ENCODE data around the gene DLX2. TPM values are rescaled to one million over a fixed set of nuclear protein-coding genes. Genes with fewer than 3 reads are reported as not detected.

The DLX2 gene
- total RNA-seq, 1 donor from 2014 or later = 0.12 TPM

GRCh38 chr2:172053486-172053885 is 49.2 kb downstream of the DLX2 start:
- TF ChIP-seq, protein P1, sequence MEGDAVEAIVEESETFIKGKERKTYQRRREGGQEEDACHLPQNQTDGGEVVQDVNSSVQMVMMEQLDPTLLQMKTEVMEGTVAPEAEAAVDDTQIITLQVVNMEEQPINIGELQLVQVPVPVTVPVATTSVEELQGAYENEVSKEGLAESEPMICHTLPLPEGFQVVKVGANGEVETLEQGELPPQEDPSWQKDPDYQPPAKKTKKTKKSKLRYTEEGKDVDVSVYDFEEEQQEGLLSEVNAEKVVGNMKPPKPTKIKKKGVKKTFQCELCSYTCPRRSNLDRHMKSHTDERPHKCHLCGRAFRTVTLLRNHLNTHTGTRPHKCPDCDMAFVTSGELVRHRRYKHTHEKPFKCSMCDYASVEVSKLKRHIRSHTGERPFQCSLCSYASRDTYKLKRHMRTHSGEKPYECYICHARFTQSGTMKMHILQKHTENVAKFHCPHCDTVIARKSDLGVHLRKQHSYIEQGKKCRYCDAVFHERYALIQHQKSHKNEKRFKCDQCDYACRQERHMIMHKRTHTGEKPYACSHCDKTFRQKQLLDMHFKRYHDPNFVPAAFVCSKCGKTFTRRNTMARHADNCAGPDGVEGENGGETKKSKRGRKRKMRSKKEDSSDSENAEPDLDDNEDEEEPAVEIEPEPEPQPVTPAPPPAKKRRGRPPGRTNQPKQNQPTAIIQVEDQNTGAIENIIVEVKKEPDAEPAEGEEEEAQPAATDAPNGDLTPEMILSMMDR (conservative IDR thresholded peaks at IDR 0.05; ENCODE audit: low read depth, low read length) = no peak
- DNase-seq (ENCODE audit: low read depth) = no peak
- H3K4me3 ChIP-seq (ENCODE audit: low read depth, low read length) = no peak overlapping the region

- no peak overlapping the region for H3K4me3 ChIP-seq (ENCODE audit: low read depth, low read length)
- TF ChIP-seq, protein P1 (conservative IDR thresholded peaks at IDR 0.05; ENCODE audit: low read depth, low read length) = no peak
- no peak for DNase-seq (ENCODE audit: low read depth)
Measured at GRCh38 chr2:172052000-172052983, 50.4 kb downstream of the DLX2 start.

DNA sequence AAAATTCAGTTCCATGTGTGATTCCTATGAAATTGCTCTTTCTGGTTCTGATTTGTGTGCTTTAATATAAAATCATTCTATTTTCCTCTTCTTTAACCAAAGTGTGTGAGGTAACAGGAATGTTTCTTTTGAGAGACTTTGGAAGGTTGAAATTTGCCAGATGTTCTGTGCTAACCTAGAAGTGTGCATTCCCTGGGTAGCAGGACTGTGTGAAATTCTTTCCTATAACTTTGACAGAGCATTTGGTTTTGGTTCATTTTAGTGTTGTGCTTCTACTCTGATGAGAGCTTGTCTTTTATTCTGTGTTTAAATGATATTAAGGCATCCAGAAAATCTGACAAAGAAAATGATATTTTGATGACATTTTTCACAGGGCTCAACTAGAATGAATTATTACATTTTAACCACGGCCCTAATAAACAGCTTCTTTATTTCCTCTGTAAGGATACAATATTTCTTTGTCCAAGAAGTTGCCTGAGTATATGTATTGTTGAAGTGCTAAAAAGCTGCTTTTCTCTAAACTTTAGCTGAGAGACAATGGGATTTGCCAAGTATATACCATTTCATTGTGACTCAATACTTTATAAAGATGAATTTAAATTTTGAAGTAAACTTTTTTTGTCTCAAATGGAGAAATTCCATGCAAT is 52.1 kb downstream of the DLX2 start:
- no peak overlapping the region for H3K4me3 ChIP-seq (ENCODE audit: low read depth, low read length)
- TF ChIP-seq, protein P1 (conservative IDR thresholded peaks at IDR 0.05; ENCODE audit: low read depth, low read length) = no peak
- DNase-seq (ENCODE audit: low read depth) = no peak

DNA sequence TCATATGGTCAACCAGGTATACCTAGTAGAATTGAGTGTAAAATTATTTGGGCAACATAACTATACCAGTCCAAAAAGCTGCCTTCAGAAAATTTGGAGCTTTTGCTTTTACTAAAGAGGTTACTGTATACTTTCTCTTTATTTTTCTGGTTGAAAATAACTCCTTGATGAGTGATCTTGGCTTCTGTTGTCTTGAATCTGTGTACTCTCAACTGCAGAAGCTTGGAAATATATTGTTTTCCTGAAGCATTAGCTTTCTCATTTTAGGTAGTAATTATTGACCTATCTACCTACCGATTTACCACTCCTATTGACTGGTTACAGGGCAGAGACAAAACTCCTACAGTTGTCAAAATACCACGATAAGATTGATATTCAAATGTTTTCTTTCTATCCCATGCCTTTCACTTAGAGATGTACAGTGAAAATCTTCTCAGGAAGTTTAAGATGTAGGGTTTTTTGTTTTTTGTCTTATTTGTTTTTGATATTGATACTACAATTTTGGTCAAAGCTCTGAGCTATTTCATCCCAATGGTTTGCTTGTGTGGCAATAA is 53.1 kb downstream of the DLX2 start:
- H3K4me3 ChIP-seq (ENCODE audit: low read depth, low read length) = no peak overlapping the region
- TF ChIP-seq, protein P1 (conservative IDR thresholded peaks at IDR 0.05; ENCODE audit: low read depth, low read length) = no peak
- no peak for DNase-seq (ENCODE audit: low read depth)

Other genes starting within 250 kb of the DLX2 start
- gene SLC25A12, start 208.7 kb downstream of the DLX2 start, total RNA-seq = 8.6 and 12.4 TPM in 2 replicates
- 68.9 and 71.5 TPM in 2 replicates for gene HAT1, start 180.4 kb downstream of the DLX2 start, total RNA-seq
- 4.6 and 5.5 TPM in 2 replicates for gene METAP1D, start 102.9 kb downstream of the DLX2 start, total RNA-seq
- gene DLX1, start 17.4 kb downstream of the DLX2 start, total RNA-seq = 0.22 TPM in 1 of 2 replicates, not detected in the other